HG02763 (cell line): ENCODE data around the gene ZEB2.

Source experiments
- ATAC-seq: cut with Tn5 transposase; IDR thresholded peaks from one replicate; pipeline ENCODE4 v1.9.1; 2021; ENCODE audit warnings: mild to moderate bottlenecking, moderate library complexity; ENCODE audit not compliant: unreplicated experiment

ZEB2 gene

DNA sequence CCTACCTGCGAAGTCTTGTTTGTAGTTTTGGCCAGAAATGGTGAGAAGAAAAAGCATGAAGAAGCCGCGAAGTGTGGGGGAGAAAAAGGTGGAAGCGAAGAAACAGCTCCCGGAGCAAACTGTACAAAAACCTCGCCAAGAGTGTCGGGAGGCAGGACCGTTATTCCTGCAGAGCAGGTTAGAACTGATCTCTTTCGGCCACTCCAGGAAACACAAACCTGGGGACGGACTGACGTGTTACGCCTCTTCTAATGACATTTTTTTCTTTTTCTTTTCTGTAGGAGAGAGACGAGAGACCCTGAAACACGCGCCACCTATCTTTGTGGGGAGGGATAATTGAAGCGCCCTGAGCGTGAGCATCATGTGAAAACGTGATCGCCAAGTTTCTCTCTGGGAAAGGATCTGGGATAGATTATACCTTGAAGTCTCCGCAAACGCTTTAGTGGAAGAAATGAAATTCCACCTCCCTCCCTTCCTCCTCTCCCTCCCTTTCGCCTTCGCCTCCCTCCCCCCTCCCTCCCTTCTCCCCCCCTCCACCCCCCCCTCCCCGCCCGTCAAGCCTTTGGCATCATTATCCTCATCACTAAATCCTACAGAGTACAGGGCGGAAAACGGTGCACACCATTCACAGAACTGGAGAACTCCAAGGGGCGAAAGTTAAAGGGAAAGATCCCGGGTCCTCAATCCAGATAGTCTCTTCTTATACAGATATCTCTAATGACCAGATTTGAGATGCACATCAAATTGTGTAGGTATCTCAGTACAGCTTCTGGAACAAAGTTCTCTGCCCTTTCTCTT is at the start of gene ZEB2:
Gene ZEB2, minus strand, starts transcription at position 186 of the 798 bp plus-strand sequence. CDS start 2,769 bp downstream, outside the sequence.
- no peak for ATAC-seq

DNA sequence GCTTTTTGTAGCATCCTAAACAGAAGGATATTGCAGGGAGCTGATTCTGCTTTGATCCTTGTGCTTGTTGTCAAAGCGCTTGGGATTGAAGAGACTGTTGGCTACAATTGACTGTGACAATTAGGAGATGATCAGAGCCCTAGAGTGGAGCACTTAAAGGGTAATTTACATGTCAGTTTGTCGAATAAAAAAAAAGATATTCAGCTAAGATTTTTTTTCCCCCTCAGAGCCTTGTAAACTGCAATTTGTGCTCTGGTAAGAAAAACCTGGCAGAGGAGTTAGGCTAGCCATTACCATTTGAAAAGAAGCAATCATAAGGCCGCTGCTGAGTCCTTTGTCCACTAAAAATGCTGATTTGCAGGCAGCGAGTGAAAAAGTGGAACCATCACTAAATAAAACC is 47.8 kb upstream of the ZEB2 start:
- ATAC-seq: no peak

DNA sequence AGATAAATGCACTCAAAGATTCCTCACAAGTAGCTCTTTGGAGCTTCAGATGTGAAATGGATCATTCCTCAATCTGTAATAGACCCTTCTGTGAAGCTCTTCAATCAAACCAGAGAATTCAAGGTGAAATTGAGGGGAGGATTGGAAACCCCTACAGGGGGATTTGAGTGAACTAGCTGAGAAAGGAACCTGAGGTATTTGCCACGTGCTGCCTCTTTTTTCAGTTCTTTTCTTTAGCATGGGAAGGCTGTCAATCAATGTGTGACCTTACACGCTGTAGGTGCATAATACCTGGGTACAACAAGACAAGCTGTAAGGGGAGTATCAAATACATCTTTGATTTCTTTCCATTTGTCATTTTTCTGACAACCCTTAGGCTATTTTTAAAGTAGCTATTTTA is 46.5 kb upstream of the ZEB2 start:
- no peak for ATAC-seq

DNA sequence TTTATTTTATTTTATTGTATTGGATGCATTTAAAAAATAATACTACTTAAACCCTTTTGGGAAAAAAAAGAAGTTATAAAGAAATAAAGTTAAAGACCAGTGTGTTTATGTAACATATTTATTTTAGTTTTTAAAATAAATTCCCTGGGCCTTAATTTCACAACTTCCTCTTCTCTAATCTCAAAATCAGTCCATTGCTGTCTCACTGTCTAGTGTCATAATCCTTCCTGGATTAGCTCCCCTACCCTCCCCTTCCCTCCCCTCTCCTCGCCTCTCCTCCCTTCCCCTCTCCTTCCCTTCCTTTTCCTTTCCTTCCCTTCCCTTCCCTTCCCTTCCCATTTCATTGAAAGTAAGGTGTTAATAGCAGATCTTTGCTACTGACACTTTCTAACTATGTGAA is 40.3 kb upstream of the ZEB2 start:
- no peak for ATAC-seq

- ATAC-seq: no peak
These were observed 39.8 kb upstream of the ZEB2 start for GRCh38 chr2:144559681-144560080.

- ATAC-seq: no peak
These were observed 39.3 kb upstream of the ZEB2 start for GRCh38 chr2:144559242-144559641.

GRCh38 chr2:144554492-144555210 is 34.7 kb upstream of the ZEB2 start:
- no peak for ATAC-seq

- no peak for ATAC-seq
These were observed 33.5 kb upstream of the ZEB2 start for GRCh38 chr2:144553379-144553778.

DNA sequence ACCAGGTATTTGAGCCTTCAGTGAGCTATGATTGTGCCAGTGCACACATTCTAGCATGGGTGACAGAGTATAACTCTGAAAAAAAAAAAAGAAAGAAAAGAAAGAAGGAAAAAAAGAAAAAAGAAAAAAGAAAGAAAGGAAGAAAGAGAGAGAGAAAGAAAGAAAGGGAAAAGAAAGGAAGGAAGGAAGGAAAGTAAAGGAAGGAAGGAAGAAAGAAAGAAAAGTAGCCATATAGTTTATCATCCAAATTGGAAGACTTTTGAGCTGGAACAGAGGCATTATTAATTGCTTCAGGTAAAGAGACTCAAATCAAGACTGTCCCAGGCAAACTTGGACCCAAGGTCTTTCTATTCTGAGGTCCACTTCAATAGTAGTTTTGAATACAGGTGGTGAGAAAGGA is 32.9 kb upstream of the ZEB2 start:
- ATAC-seq: no peak

- ATAC-seq: no peak
These were observed 31.0 kb upstream of the ZEB2 start for GRCh38 chr2:144550911-144551310.

DNA sequence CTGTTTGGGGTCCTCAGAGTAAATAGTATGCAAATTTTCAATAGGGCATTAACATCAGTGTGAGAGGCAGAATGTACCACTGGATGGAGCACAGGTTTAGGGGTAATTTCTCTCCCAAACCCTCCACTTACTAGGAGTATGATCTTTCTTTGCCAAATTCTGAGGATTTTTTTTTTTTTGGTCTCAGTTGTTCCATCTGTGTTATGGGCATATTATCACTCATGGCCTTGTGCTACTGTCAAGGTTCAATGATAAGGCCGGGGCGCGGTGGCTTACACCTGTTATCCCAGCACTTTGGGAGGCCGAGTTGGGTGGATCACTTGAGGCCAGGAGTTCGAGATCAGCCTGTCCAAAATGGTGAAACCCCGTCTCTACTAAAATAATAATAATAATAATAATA is 30.2 kb upstream of the ZEB2 start:
- ATAC-seq: no peak

- peak; percentile 77 for ATAC-seq
These were observed 28.7 kb upstream of the ZEB2 start for GRCh38 chr2:144548532-144549191.

- no peak for ATAC-seq
These were observed 28.2 kb upstream of the ZEB2 start for GRCh38 chr2:144548088-144548487.

DNA sequence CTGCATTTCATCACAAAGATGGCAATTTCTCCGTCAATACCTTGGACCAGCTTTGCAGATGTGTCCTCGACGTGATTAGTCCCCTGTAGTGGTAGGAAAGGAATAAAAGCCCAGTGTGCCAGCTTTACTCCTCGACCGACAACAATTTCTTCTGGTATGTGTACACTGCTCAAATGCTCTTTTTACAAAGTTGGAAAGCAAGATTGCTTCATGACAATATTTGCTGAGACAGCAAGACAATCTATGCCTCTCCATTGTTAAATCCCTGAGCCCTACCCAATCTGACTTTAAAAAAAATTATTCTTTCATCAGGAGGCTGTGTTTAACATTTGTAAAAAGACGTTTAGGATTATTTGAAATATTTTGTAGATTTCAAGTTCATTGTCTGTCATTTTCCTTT is 27.6 kb upstream of the ZEB2 start:
- ATAC-seq: no peak

GRCh38 chr2:144546933-144547332 is 27.0 kb upstream of the ZEB2 start:
- ATAC-seq: no peak

- no peak for ATAC-seq
These were observed 25.9 kb upstream of the ZEB2 start for GRCh38 chr2:144545787-144546186.

DNA sequence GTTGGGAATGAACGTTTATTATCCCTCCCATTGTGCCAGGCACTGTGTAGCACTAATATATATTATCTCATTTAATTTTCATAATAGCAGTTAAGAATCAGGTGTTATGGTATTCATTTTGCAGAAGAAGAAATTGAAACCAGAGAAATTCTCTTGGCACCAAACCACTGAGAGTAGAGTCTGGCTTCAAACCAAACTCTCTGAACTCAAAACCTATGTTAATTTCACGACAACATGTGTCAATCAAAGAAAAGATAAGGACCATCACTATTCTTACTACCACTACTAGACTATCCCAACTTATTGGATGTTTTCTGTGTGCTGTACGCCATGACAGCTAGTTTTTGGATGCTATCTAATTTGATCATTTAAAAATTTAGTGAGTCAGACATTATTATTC is 24.1 kb upstream of the ZEB2 start:
- no peak for ATAC-seq

DNA sequence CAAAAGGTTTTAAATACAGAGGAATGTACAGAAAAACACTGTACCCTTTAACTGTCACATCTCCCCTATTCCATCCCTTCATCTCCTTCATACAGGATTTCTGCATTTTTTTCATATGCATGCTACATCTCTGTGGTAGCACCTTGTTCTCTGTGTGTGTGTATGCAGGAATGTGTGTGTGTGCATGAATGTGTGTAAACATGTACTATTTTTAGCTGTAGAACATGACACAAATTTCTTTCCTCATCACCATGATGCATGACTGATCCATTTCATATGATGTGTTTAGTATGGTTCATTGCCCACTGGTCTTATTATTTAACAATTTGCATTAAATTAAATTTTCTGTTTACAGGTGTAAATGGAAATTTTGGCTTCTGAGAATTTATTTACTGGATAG is 21.5 kb upstream of the ZEB2 start:
- ATAC-seq: no peak

DNA sequence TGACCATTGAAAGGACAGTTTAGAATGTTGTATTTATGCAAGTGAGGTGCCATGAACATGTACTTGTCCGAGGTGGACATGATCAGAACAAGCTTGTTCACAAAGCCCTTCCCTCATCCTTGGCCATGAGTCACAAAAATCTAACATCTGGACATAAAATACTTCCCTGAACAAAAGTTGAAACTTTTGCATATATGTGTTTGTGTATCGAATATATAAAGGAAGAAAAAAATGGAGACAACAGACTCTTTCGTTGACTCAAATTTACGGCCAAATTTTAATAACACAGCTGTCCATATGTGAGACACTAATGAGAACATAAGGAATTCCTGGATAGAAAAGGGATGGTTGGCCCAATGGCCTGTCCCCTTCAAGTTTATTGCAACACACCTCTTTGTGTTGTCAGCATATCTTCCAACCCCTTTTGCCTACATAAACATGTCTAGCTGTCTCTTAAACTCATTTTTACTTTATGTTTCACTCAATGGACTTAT is 19.4 kb upstream of the ZEB2 start:
- ATAC-seq: no peak

- no peak for ATAC-seq
These were observed 15.4 kb upstream of the ZEB2 start for GRCh38 chr2:144535300-144535699.

DNA sequence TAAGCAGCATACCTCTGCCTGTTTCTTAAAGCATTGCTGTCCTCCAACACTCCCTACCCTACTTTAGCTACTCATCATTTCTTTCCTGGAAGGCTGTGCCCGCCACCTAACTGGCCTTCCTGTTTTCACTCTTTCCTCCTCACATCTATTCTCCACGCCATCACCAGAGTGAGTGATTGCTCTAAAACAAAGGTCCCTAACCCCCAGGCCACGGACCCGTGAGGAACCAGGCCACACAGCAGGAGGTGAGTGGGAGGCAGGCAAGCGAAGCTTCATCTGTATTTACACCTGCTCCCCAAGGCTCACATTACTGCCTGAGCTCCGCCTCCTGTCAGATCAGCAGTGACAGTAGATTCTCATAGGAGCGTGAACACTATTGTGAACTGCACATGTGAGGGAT is 13.3 kb upstream of the ZEB2 start:
- ATAC-seq: no peak

GRCh38 chr2:144530596-144530995 is 10.7 kb upstream of the ZEB2 start:
- no peak for ATAC-seq
